GM23248 (cell line): ENCODE results near the gene SSUH2. TPM values are rescaled to one million over a fixed set of nuclear protein-coding genes. Genes with fewer than 3 reads are reported as not detected.

Experiments
- DNase-seq: peaks from one replicate; pipeline ENCODE4 v3.0.0-alpha.2; 2015
- H2AFZ ChIP-seq: fragments of 200-600 bp; sonication (generic); 2 replicates; pipeline ENCODE4 v1.6.1; 2016; ENCODE audit warnings: antibody characterized with exemption
- H3F3A ChIP-seq: fragments of 200-600 bp; sonication (generic); 2 replicates; pipeline ENCODE4 v1.6.1; 2016; ENCODE audit warnings: mild to moderate bottlenecking, antibody characterized with exemption, mixed run types; ENCODE audit not compliant: insufficient read depth
- H3K27ac ChIP-seq: fragments of 200-600 bp; sonication (generic); 2 replicates; pipeline ENCODE4 v1.5.1; 2016; ENCODE audit warnings: mild to moderate bottlenecking
- H3K27me3 ChIP-seq: fragments of 200-600 bp; sonication (generic); replicated peaks from 2 replicates; pipeline ENCODE4 v1.6.1; 2016; ENCODE audit warnings: mild to moderate bottlenecking; ENCODE audit not compliant: insufficient read depth
- H3K36me3 ChIP-seq: fragments of 200-600 bp; sonication (generic); 2 replicates; pipeline ENCODE4 v1.6.1; 2016; ENCODE audit warnings: low read depth, mild to moderate bottlenecking
- H3K4me1 ChIP-seq: fragments of 200-600 bp; sonication (generic); 2 replicates; pipeline ENCODE4 v1.6.1; 2016; ENCODE audit warnings: mild to moderate bottlenecking; ENCODE audit not compliant: insufficient read depth
- H3K4me2 ChIP-seq: fragments of 200-600 bp; sonication (generic); one replicate; pipeline ENCODE4 v1.6.1; 2016; ENCODE audit warnings: mild to moderate bottlenecking; ENCODE audit not compliant: unreplicated experiment
- H3K4me3 ChIP-seq: fragments of 200-600 bp; sonication (generic); 2 replicates; pipeline ENCODE4 v1.5.1; 2016; ENCODE audit warnings: mild to moderate bottlenecking
- H3K79me2 ChIP-seq: fragments of 200-600 bp; sonication (generic); 2 replicates; pipeline ENCODE4 v1.6.1; 2016; ENCODE audit warnings: mild to moderate bottlenecking; ENCODE audit not compliant: insufficient read depth
- H3K9ac ChIP-seq: fragments of 200-600 bp; sonication (generic); 2 replicates; pipeline ENCODE4 v1.6.1; 2016; ENCODE audit warnings: mild to moderate bottlenecking
- H3K9me2 ChIP-seq: fragments of 200-600 bp; sonication (generic); 2 replicates; pipeline ENCODE4 v1.6.1; 2016; ENCODE audit warnings: mixed run types, mild to moderate bottlenecking, moderate library complexity; ENCODE audit not compliant: insufficient read depth
- H3K9me3 ChIP-seq: fragments of 200-600 bp; sonication (generic); one replicate; pipeline ENCODE4 v1.6.1; 2017; ENCODE audit warnings: low read depth
- H4K20me1 ChIP-seq: fragments of 200-600 bp; sonication (generic); 2 replicates; pipeline ENCODE4 v1.6.0; 2016; ENCODE audit not compliant: insufficient read depth
- EZH2 ChIP-seq: fragments of 200-600 bp; sonication (generic); IDR thresholded peaks from 2 replicates; pipeline ENCODE4 v1.6.1; 2018; ENCODE audit warnings: antibody characterized with exemption, mild to moderate bottlenecking; ENCODE audit not compliant: insufficient read depth, poor library complexity, severe bottlenecking
- EZH2phosphoT487 ChIP-seq: fragments of 200-600 bp; sonication (generic); IDR thresholded peaks from 2 replicates; pipeline ENCODE4 v1.6.1; 2018; ENCODE audit warnings: antibody characterized with exemption, moderate library complexity, mild to moderate bottlenecking, low read depth; ENCODE audit not compliant: insufficient read depth
- WGBS, 2 experiments: methylation state at CpG; one replicate each; pipeline ENCODE4 v1.1.6; 2015 to 2017; ENCODE audit warnings: low lambda C conversion rate in 2 of 2, low coverage in 1 of 2; ENCODE audit errors: missing lambda C conversion rate in 2 of 2; 5-methylcytosine and 5-hydroxymethylcytosine counted together
- in situ Hi-C: fragments of 300-500 bp; cut with MboI; formaldehyde crosslinking; loops from 2 replicates; pipeline ENCODE4 v1.15.0; 2020
- polyA plus RNA-seq: library from polyadenylated mRNA; unstranded; fragments of >200 nt; fragmentation: Nextera tagmentation; extraction: Ambion mirVana; gene quantifications from 2 replicates; pipeline ENCODE4 v1.2.1, GENCODE V29; 2016
- total RNA-seq: library from RNA; depleted of rRNA; stranded (reverse); fragments of >200 nt; shearing (Covaris generic); gene quantifications from 2 replicates; pipeline ENCODE4 v1.2.3, GENCODE V29; 2014

SSUH2 gene
- total and polyA plus RNA-seq, 2 experiments from 2014 or later: 0.18 to 0.76 TPM

- H3F3A ChIP-seq: peaks cover 7% of the 10 kb centered on the region; the same call in 1 of the 2 replicates
- no peaks in the 10 kb centered on the region for H3K9me3 ChIP-seq
- in situ Hi-C loops: no loop called here
- H3K9ac ChIP-seq: peak overlapping the region; percentile 27
- H3K27me3 ChIP-seq: no peaks in the 10 kb centered on the region
- H2AFZ ChIP-seq: peak overlapping the region; percentile 79
- TF ChIP-seq EZH2phosphoT487 (no peak), EZH2 (no peak)
- H3K4me1 ChIP-seq: peaks cover 36% of the 10 kb centered on the region
- no peaks in the 10 kb centered on the region for H3K36me3 ChIP-seq
- WGBS, 2 experiments: 15 to 19% methylated on average over 23 to 24 of the region's 24 CpGs
- H4K20me1 ChIP-seq: no peaks in the 10 kb centered on the region
- no peaks in the 10 kb centered on the region for H3K79me2 ChIP-seq
- peak; percentile 85 for DNase-seq
- no peak overlapping the region for H3K27ac ChIP-seq
- no peaks in the 10 kb centered on the region for H3K9me2 ChIP-seq
- no peak overlapping the region for H3K4me3 ChIP-seq
- peak overlapping the region; percentile 43 for H3K4me2 ChIP-seq
Observed at GRCh38 chr3:8622873-8623691, 21.5 kb downstream of the SSUH2 start.

- in situ Hi-C loops: no loop called here
- Histone ChIP-seq H3K27ac (peak overlapping the region; percentile 69), H3K9me3 (no peaks in the 10 kb centered on the region)
Observed at GRCh38 chr3:8621872-8622271, 22.7 kb downstream of the SSUH2 start.

GRCh38 chr3:8621141-8621540 lies 23.5 kb downstream of the SSUH2 start:
- H2AFZ ChIP-seq: no peak overlapping the region
- in situ Hi-C loops: no loop called here
- 66 to 73% methylated on average over 3 of the region's 3 CpGs for WGBS, 2 experiments

More at GRCh38 chr3:8621872-8622271, 22.7 kb downstream of the SSUH2 start:
- Histone ChIP-seq H3K4me2 (no peak overlapping the region), H3K4me3 (no peak overlapping the region), H3K9me2 (no peaks in the 10 kb centered on the region), H3F3A (peaks cover 7% of the 10 kb centered on the region; the same call in 1 of the 2 replicates), H3K4me1 (peaks cover 36% of the 10 kb centered on the region), H3K79me2 (no peaks in the 10 kb centered on the region), H3K27me3 (no peaks in the 10 kb centered on the region), H4K20me1 (no peaks in the 10 kb centered on the region), H3K36me3 (no peaks in the 10 kb centered on the region), H3K9ac (peak overlapping the region; percentile 58), H2AFZ (peak overlapping the region; percentile 79)
- no peak for TF ChIP-seq EZH2
- no peak for TF ChIP-seq EZH2phosphoT487
- peak; percentile 95 for DNase-seq
- 25 to 29% methylated on average over 4 of the region's 4 CpGs for WGBS, 2 experiments

GRCh38 chr3:8619548-8619947 lies 25.1 kb downstream of the SSUH2 start:
- Histone ChIP-seq H3K27me3 (no peaks in the 10 kb centered on the region), H3K9ac (no peak overlapping the region), H2AFZ (no peak overlapping the region), H3K4me3 (no peak overlapping the region), H3K27ac (no peak overlapping the region), H4K20me1 (no peaks in the 10 kb centered on the region), H3K9me3 (no peaks in the 10 kb centered on the region), H3F3A (0 out of 2 replicates have a peak, but pooled peaks cover 7% of the 10 kb centered on the region), H3K79me2 (no peaks in the 10 kb centered on the region), H3K4me2 (no peak overlapping the region), H3K9me2 (no peaks in the 10 kb centered on the region), H3K36me3 (no peaks in the 10 kb centered on the region), H3K4me1 (peaks cover 28% of the 10 kb centered on the region)
- WGBS, 2 experiments: 78 to 82% methylated on average over 7 of the region's 7 CpGs
- no peak for TF ChIP-seq EZH2
- TF ChIP-seq EZH2phosphoT487: no peak
- in situ Hi-C loops: no loop called here
- peak; percentile 39 for DNase-seq

More at GRCh38 chr3:8621141-8621540, 23.5 kb downstream of the SSUH2 start:
- H3F3A ChIP-seq: peaks cover 7% of the 10 kb centered on the region; the same call in 1 of the 2 replicates
- H3K9me3 ChIP-seq: no peaks in the 10 kb centered on the region
- H3K4me3 ChIP-seq: no peak overlapping the region
- H3K9ac ChIP-seq: no peak overlapping the region
- TF ChIP-seq EZH2phosphoT487 (no peak), EZH2 (no peak)
- no peaks in the 10 kb centered on the region for H3K79me2 ChIP-seq
- H3K4me2 ChIP-seq: no peak overlapping the region
- no peaks in the 10 kb centered on the region for H3K36me3 ChIP-seq
- no peaks in the 10 kb centered on the region for H3K9me2 ChIP-seq
- DNase-seq: no peak
- no peaks in the 10 kb centered on the region for H4K20me1 ChIP-seq
- peaks cover 36% of the 10 kb centered on the region for H3K4me1 ChIP-seq
- no peaks in the 10 kb centered on the region for H3K27me3 ChIP-seq
- no peak overlapping the region for H3K27ac ChIP-seq
